Thyroid gland (tissue), 4 donors: Measurements from ENCODE around the gene MTO1.

Source experiments
- POLR2A ChIP-seq, 2 donors: fragments of 450-650 bp; IDR thresholded peaks; one replicate each; pipeline ENCODE4 v1.6.1; 2017; ENCODE audit warnings: antibody characterized with exemption in 2 of 2, mild to moderate bottlenecking in 2 of 2, moderate library complexity in 1 of 2
- TF ChIP-seq, protein P1 (sequence below), 6 experiments: fragments of 200-600 bp in 3 of 6; fragments of 450-650 bp in 3 of 6; sonication (generic) in 3 of 6; IDR thresholded peaks; one replicate each; pipeline ENCODE4 v1.5.1; 2016 to 2019; ENCODE audit warnings: antibody characterized with exemption in 6 of 6, mild to moderate bottlenecking in 2 of 6, inconsistent platforms in 1 of 6, moderate library complexity in 1 of 6

DNA sequence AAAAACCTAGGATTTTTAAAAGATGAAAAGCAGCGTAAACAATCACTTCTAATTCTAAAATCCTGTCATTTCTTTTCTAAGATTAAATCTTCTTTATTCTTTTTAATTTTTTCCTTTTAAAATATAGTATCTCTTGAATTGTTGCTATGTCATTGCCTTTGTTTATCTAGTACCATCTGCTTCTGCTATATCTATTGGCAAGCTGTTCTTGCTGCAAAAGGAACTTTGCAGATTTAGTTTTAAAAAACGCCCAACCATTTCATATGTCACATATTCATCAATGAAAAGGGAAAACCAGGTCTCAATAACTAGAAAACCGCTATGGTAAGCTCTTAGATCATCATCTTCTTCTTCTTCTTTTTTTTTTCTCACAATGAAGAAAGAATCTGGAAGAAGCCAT is 70.8 kb downstream of the MTO1 start:
- TF ChIP-seq POLR2A (IDR thresholded peaks at IDR 0.05) = no peak
- TF ChIP-seq, protein P1, sequence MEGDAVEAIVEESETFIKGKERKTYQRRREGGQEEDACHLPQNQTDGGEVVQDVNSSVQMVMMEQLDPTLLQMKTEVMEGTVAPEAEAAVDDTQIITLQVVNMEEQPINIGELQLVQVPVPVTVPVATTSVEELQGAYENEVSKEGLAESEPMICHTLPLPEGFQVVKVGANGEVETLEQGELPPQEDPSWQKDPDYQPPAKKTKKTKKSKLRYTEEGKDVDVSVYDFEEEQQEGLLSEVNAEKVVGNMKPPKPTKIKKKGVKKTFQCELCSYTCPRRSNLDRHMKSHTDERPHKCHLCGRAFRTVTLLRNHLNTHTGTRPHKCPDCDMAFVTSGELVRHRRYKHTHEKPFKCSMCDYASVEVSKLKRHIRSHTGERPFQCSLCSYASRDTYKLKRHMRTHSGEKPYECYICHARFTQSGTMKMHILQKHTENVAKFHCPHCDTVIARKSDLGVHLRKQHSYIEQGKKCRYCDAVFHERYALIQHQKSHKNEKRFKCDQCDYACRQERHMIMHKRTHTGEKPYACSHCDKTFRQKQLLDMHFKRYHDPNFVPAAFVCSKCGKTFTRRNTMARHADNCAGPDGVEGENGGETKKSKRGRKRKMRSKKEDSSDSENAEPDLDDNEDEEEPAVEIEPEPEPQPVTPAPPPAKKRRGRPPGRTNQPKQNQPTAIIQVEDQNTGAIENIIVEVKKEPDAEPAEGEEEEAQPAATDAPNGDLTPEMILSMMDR (IDR thresholded peaks at IDR 0.05) = no peak
